ENCODE data around the gene KIF17.

The KIF17 gene

GRCh38 chr1:20717452-20718342, at the start of gene KIF17:
Gene KIF17 (minus strand): TSS chr1:20718007. CDS start chr1:20717706, 301 bp downstream.
- DNase-seq (ENCODE audit: low spot score): no peak
- no peak for FAIRE-seq

GRCh38 chr1:20767271-20767670, 49.5 kb upstream of the KIF17 start:
- no peak for FAIRE-seq
- DNase-seq (ENCODE audit: low spot score): no peak

- no peak for DNase-seq (ENCODE audit: low spot score)
- no peak for FAIRE-seq
Measured at GRCh38 chr1:20763417-20763816, 45.6 kb upstream of the KIF17 start.

GRCh38 chr1:20760322-20760721, 42.5 kb upstream of the KIF17 start:
- FAIRE-seq (no peak), DNase-seq (ENCODE audit: low spot score) (no peak)

GRCh38 chr1:20753589-20753988, 35.8 kb upstream of the KIF17 start:
- FAIRE-seq: no peak
- no peak for DNase-seq (ENCODE audit: low spot score)

GRCh38 chr1:20751462-20751990, 33.7 kb upstream of the KIF17 start:
- DNase-seq (ENCODE audit: low spot score) (no peak), FAIRE-seq (no peak)

GRCh38 chr1:20742671-20743070, 24.9 kb upstream of the KIF17 start:
- no peak for DNase-seq (ENCODE audit: low spot score)
- FAIRE-seq: no peak

GRCh38 chr1:20740781-20741180, 23.0 kb upstream of the KIF17 start:
- DNase-seq (ENCODE audit: low spot score) (no peak), FAIRE-seq (no peak)

GRCh38 chr1:20739225-20739624, 21.4 kb upstream of the KIF17 start:
- FAIRE-seq (no peak), DNase-seq (ENCODE audit: low spot score) (no peak)

- DNase-seq (ENCODE audit: low spot score) (no peak), FAIRE-seq (no peak)
Measured at GRCh38 chr1:20735581-20736111, 17.8 kb upstream of the KIF17 start.

- DNase-seq (ENCODE audit: low spot score) (no peak), FAIRE-seq (no peak)
Measured at GRCh38 chr1:20733360-20733975, 15.7 kb upstream of the KIF17 start.

- DNase-seq (ENCODE audit: low spot score) (peak; percentile 96), FAIRE-seq (peak; percentile 95)
Measured at GRCh38 chr1:20732588-20733359, 15.0 kb upstream of the KIF17 start, which contains the start of gene SH2D5. Gene SH2D5 (minus strand): TSS chr1:20732703. CDS start chr1:20728044, 4,659 bp downstream.

- peak; percentile 65 for DNase-seq (ENCODE audit: low spot score)
- no peak for FAIRE-seq
Measured at GRCh38 chr1:20732071-20732587, 14.3 kb upstream of the KIF17 start.

- FAIRE-seq: no peak
- DNase-seq (ENCODE audit: low spot score): no peak
Measured at GRCh38 chr1:20731057-20731991, 13.5 kb upstream of the KIF17 start.

GRCh38 chr1:20730690-20731056, 12.9 kb upstream of the KIF17 start:
- FAIRE-seq (no peak), DNase-seq (ENCODE audit: low spot score) (no peak)

GRCh38 chr1:20729990-20730689, 12.3 kb upstream of the KIF17 start:
- no peak for DNase-seq (ENCODE audit: low spot score)

GRCh38 chr1:20729155-20729931, 11.5 kb upstream of the KIF17 start:
- no peak for DNase-seq (ENCODE audit: low spot score)
- FAIRE-seq: no peak

More at GRCh38 chr1:20729990-20730689, 12.3 kb upstream of the KIF17 start:
- no peak for FAIRE-seq

- DNase-seq (ENCODE audit: low spot score): no peak
- no peak for FAIRE-seq
Measured at GRCh38 chr1:20728371-20729154, 10.8 kb upstream of the KIF17 start.

Data from RCC 7860 (cell line).